H1 (cell line): ENCODE results near the gene RHOT1. TPM values are rescaled to one million over a fixed set of nuclear protein-coding genes. Genes with fewer than 3 reads are reported as not detected.

ENCODE experiments used
- CTCF ChIA-PET: fragments of 300-600 bp; sonication (Branson Sonifier 250); formaldehyde crosslinking; loops from one replicate; lab custom pipeline; 2021; ENCODE audit not compliant: partially characterized antibody; lab: Charles Lee
- POLR2A ChIA-PET: fragments of 300-600 bp; sonication (Branson Sonifier 250); formaldehyde crosslinking; loops from one replicate; lab custom pipeline; 2021; ENCODE audit warnings: inconsistent platforms; ENCODE audit not compliant: partially characterized antibody; lab: Charles Lee
- DNase-seq, 2 experiments: peaks; one replicate each; pipeline versions ENCODE4 v3.0.0 to v3.0.0-alpha.2; 2010 to 2022; ENCODE audit warnings: low spot score in 2 of 2, low read depth in 1 of 2, mixed read lengths in 1 of 2
- FAIRE-seq: peaks from 2 replicates; lab custom pipeline; 2011; peaks lifted over from hg19 to GRCh38; lab: Jason Lieb, UNC
- H2AFZ ChIP-seq: 2 replicates; pipeline ENCODE4 v1.8.1; 2012; ENCODE audit warnings: low read length, inconsistent platforms
- H2AK5ac ChIP-seq: 2 replicates; pipeline ENCODE4 v1.6.1; 2013; ENCODE audit warnings: low read depth, low read length
- H2BK120ac ChIP-seq: replicated peaks from 2 replicates; pipeline ENCODE3; 2013; ENCODE audit warnings: low read depth, low read length, inconsistent platforms
- H2BK12ac ChIP-seq: 2 replicates; pipeline ENCODE4 v1.6.1; 2013; ENCODE audit warnings: low read depth, low read length
- H2BK15ac ChIP-seq: 2 replicates; pipeline ENCODE4 v1.6.1; 2013; ENCODE audit warnings: low read length
- H2BK20ac ChIP-seq: 2 replicates; pipeline ENCODE4 v1.6.1; 2013; ENCODE audit warnings: low read length
- H2BK5ac ChIP-seq: 2 replicates; pipeline ENCODE4 v1.6.1; 2013; ENCODE audit warnings: low read depth, low read length
- H3K14ac ChIP-seq: 2 replicates; pipeline ENCODE4 v1.6.1; 2013; ENCODE audit warnings: inconsistent platforms; ENCODE audit not compliant: insufficient read length
- H3K18ac ChIP-seq: 2 replicates; pipeline ENCODE4 v1.6.1; 2013; ENCODE audit warnings: low read length; ENCODE audit errors: extremely low read depth
- H3K23ac ChIP-seq: 2 replicates; pipeline ENCODE4 v1.6.1; 2013; ENCODE audit warnings: inconsistent platforms; ENCODE audit not compliant: insufficient read length
- H3K23me2 ChIP-seq: 2 replicates; pipeline ENCODE4 v1.6.1; 2013; ENCODE audit warnings: low read depth, low read length
- H3K27ac ChIP-seq: 2 replicates; pipeline ENCODE4 v1.6.1; 2011; ENCODE audit warnings: low read depth, low read length, inconsistent platforms
- H3K27me3 ChIP-seq, 4 experiments: replicated peaks in 1 of 4; 1 replicate in 1 of 4; 2 replicates in 3 of 4; pipeline versions ENCODE4 v1.6.1 to v1.8.1; 2011 to 2013; ENCODE audit warnings: low read length in 3 of 4, mild to moderate bottlenecking in 3 of 4, inconsistent platforms in 2 of 4, mixed read lengths in 2 of 4, moderate library complexity in 1 of 4; ENCODE audit not compliant: control insufficient read depth in 3 of 4, insufficient read depth in 3 of 4; ENCODE audit errors: extremely low read depth in 1 of 4
- H3K36me3 ChIP-seq, 4 experiments: 2 replicates each; pipeline versions ENCODE4 v1.6.1 to v1.8.1; 2011 to 2013; ENCODE audit warnings: mild to moderate bottlenecking in 4 of 4, low read length in 3 of 4, moderate library complexity in 2 of 4, control low read depth in 1 of 4, inconsistent platforms in 1 of 4; ENCODE audit not compliant: insufficient read depth in 4 of 4, control insufficient read depth in 2 of 4
- H3K4ac ChIP-seq: replicated peaks from 2 replicates; pipeline ENCODE3; 2013; ENCODE audit warnings: low read length, low read depth, mixed read lengths, inconsistent platforms; ENCODE audit not compliant: insufficient read length
- H3K4me1 ChIP-seq, 4 experiments: replicated peaks in 1 of 4; 1 replicate in 1 of 4; 2 replicates in 3 of 4; pipeline versions ENCODE4 v1.6.1 to v1.8.1; 2011 to 2013; ENCODE audit warnings: low read length in 3 of 4, inconsistent platforms in 2 of 4, mixed read lengths in 1 of 4; ENCODE audit not compliant: insufficient read depth in 4 of 4, control insufficient read depth in 3 of 4
- H3K4me2 ChIP-seq, 2 experiments: 2 replicates each; pipeline versions ENCODE4 v1.6.1 to v1.8.1; 2011 to 2013; ENCODE audit warnings: low read depth in 2 of 2, low read length in 2 of 2, control low read depth in 1 of 2, inconsistent platforms in 1 of 2, mild to moderate bottlenecking in 1 of 2; ENCODE audit not compliant: insufficient read depth in 1 of 2
- H3K4me3 ChIP-seq, 4 experiments: fragments of 200-600, 300-600 bp in 1 of 4; sonication (generic), shearing (Covaris generic), sonication (Bioruptor Twin) in 1 of 4; 2 replicates each; pipeline versions ENCODE4 v1.5.1 to v1.8.1; 2011 to 2016; ENCODE audit warnings: low read length in 4 of 4, low read depth in 3 of 4, control low read depth in 2 of 4, inconsistent platforms in 2 of 4, mild to moderate bottlenecking in 2 of 4, mixed read lengths in 1 of 4, moderate library complexity in 1 of 4; ENCODE audit not compliant: insufficient read depth in 2 of 4; ENCODE audit errors: extremely low read depth in 1 of 4
- H3K56ac ChIP-seq: replicated peaks from 2 replicates; pipeline ENCODE3; 2013; ENCODE audit warnings: low read depth, mild to moderate bottlenecking, mixed read lengths, low read length, inconsistent platforms; ENCODE audit not compliant: insufficient read length
- H3K79me1 ChIP-seq: 2 replicates; pipeline ENCODE4 v1.6.1; 2013; ENCODE audit warnings: low read depth, low read length, control low read depth
- H3K79me2 ChIP-seq, 2 experiments: 2 replicates each; pipeline versions ENCODE4 v1.6.1 to v1.8.1; 2012 to 2013; ENCODE audit warnings: low read length in 2 of 2, mild to moderate bottlenecking in 2 of 2, inconsistent platforms in 1 of 2; ENCODE audit not compliant: insufficient read depth in 2 of 2, control insufficient read depth in 1 of 2
- H3K9ac ChIP-seq, 4 experiments: replicated peaks in 1 of 4; 1 replicate in 1 of 4; 2 replicates in 3 of 4; pipeline versions ENCODE4 v1.6.1 to v1.8.1; 2011 to 2013; ENCODE audit warnings: low read depth in 3 of 4, low read length in 3 of 4, control low read depth in 2 of 4, mild to moderate bottlenecking in 2 of 4, moderate library complexity in 2 of 4, inconsistent platforms in 1 of 4; ENCODE audit errors: extremely low read depth in 1 of 4
- H3K9me3 ChIP-seq, 2 experiments: 2 replicates each; pipeline versions ENCODE4 v1.6.1 to v1.8.1; 2012 to 2013; ENCODE audit warnings: mild to moderate bottlenecking in 2 of 2, moderate library complexity in 2 of 2, control low read depth in 1 of 2, inconsistent platforms in 1 of 2, low read depth in 1 of 2, low read length in 1 of 2, mixed read lengths in 1 of 2; ENCODE audit not compliant: insufficient read depth in 2 of 2
- H4K20me1 ChIP-seq, 2 experiments: replicated peaks in 1 of 2; 2 replicates each; pipeline versions ENCODE3 to v1.8.1; 2011 to 2013; ENCODE audit warnings: inconsistent platforms in 2 of 2, low read length in 2 of 2, mild to moderate bottlenecking in 1 of 2; ENCODE audit not compliant: insufficient read depth in 2 of 2, control insufficient read depth in 1 of 2
- H4K5ac ChIP-seq: 2 replicates; pipeline ENCODE4 v1.6.1; 2013; ENCODE audit warnings: low read length, low read depth, mixed read lengths, inconsistent platforms; ENCODE audit not compliant: insufficient read length
- H4K8ac ChIP-seq: 2 replicates; pipeline ENCODE4 v1.8.0; 2013; ENCODE audit warnings: mild to moderate bottlenecking, moderate library complexity, low read length, inconsistent platforms; ENCODE audit not compliant: insufficient read depth; ENCODE audit errors: extremely low read depth
- H4K91ac ChIP-seq: replicated peaks from 2 replicates; pipeline ENCODE3; 2013; ENCODE audit warnings: low read length, mixed read lengths, inconsistent platforms; ENCODE audit not compliant: insufficient read length
- CBX8 ChIP-seq: fragments of 300-800, 300-1000 bp; sonication (generic); IDR thresholded peaks from 2 replicates; pipeline ENCODE4 v1.7.1; 2016; ENCODE audit warnings: low read depth, low read length, borderline replicate concordance
- RBBP5 ChIP-seq: IDR thresholded peaks from 2 replicates; pipeline ENCODE4 v1.7.1; 2012; ENCODE audit warnings: low read depth, mild to moderate bottlenecking, inconsistent platforms, low read length, moderate library complexity, borderline replicate concordance
- WGBS, 2 experiments: shearing (Covaris generic) in 1 of 2; methylation state at CpG; one replicate each; pipeline versions ENCODE4 v1.1.6 to v1.1.7; 2013 to 2015; ENCODE audit warnings: low lambda C conversion rate in 2 of 2, mixed read lengths in 2 of 2, inconsistent platforms in 1 of 2, low coverage in 1 of 2, missing lambda C conversion rate in 1 of 2; ENCODE audit not compliant: insufficient replicate concordance in 2 of 2, insufficient coverage in 1 of 2, insufficient read length in 1 of 2; ENCODE audit errors: extremely low coverage in 1 of 2, missing lambda C conversion rate in 1 of 2; 5-methylcytosine and 5-hydroxymethylcytosine counted together
- polyA plus RNA-seq, 7 experiments: library from polyadenylated mRNA; depleted of rRNA in 3 of 7; stranded (reverse) in 5 of 7; unstranded in 2 of 7; fragments of >200 nt in 5 of 7; fragments of 200-250 nt in 2 of 7; gene quantifications; 1 replicate in 5 of 7; 2 replicates in 1 of 7; 4 replicates in 1 of 7; pipeline versions ENCODE4 v1.2.1 to v1.2.3, GENCODE V29; 2011 to 2013; ENCODE audit warnings: missing spikeins in 2 of 7, mixed read lengths in 2 of 7
- total RNA-seq: library from RNA; stranded (reverse); fragmentation: NEBNext Ultra II Directional; extraction: Animal tissue kit (Norgen Biotek cat#: 25700); gene quantifications from 2 replicates; pipeline ENCODE4 v1.2.1, GENCODE V29; 2021

Gene RHOT1
- total and polyA plus RNA-seq, 2 of the 8 experiments (the other 6 are each of a cell fraction or from before 2014, with no cell fraction given), result 34.2 to 38.2 TPM

DNA sequence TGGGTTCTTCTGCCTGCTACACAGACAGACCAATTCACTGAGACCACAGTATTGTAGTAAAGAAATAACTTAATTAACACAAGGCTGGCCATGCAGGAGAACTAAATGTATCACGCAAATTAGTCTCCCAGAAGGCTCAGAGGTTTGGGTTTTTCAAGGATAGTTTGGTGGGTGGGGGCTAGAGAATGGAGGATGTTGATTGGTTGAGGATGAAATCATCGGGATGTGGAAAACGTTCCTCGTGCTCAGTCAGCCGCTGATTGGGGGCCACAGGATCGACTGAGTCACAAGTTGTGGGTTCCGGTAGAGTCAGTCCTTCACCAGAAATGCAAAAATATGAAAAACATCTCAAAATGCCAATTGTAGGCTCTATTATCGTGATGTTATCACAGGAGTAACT, 18.7 kb downstream of the RHOT1 start:
- Histone ChIP-seq H3K56ac (no peak overlapping the region), H3K27me3 (no peaks in the 10 kb centered on the region), H2BK5ac (no peak overlapping the region; the same call in 1 of the 2 replicates), H2AK5ac (no peak overlapping the region), H3K14ac (no peak overlapping the region), H3K9ac (no peak overlapping the region), H3K18ac (no peak overlapping the region), H3K23ac (no peak overlapping the region), H3K79me2 (peaks cover 0 to 2% of the 10 kb centered on the region in 2 experiments; a peak in 1 of 4 replicates), H3K27ac (no peak overlapping the region), H2BK120ac (no peak overlapping the region), H3K79me1 (no peaks in the 10 kb centered on the region; the same call in 1 of the 2 replicates), H3K23me2 (no peaks in the 10 kb centered on the region), H4K91ac (no peak overlapping the region), H2BK12ac (no peak overlapping the region), H3K4me1 (no peaks in the 10 kb centered on the region), H3K36me3 (peaks cover 0 to 12% (median 3%) of the 10 kb centered on the region in 4 experiments; a peak in 4 of 8 replicates), H2BK15ac (no peak overlapping the region), H3K4ac (no peak overlapping the region), H3K9me3 (no peaks in the 10 kb centered on the region; a peak in 1 of 4 replicates), H3K4me3 (no peak overlapping the region), H3K4me2 (no peak overlapping the region), H4K8ac (no peak overlapping the region), H4K20me1 (peaks cover 2 to 3% of the 10 kb centered on the region in 2 experiments), H4K5ac (no peak overlapping the region), H2BK20ac (no peak overlapping the region), H2AFZ (no peak overlapping the region)
- FAIRE-seq (no peak), DNase-seq (no peak)
- 96% methylated on average over 8 of the region's 8 CpGs; no CpG with 5 or more reads in 1 of the 2 experiments for WGBS, 2 experiments
- TF ChIP-seq CBX8, result no peak
- no peak for TF ChIP-seq RBBP5
- ChIA-PET CTCF (no interaction called here), POLR2A (no interaction called here)
